T-cell (primary cell): ENCODE results near the gene CASD1. TPM values are rescaled to one million over a fixed set of nuclear protein-coding genes. Genes with fewer than 3 reads are reported as not detected.

Experiments used
- ATAC-seq, 4 experiments: fragments of 200-7000 bp in 3 of 4; fragments of 150-1000 bp in 1 of 4; cut with Tn5 transposase; replicated peaks in 1 of 4; 1 replicate in 3 of 4; 2 replicates in 1 of 4; pipeline ENCODE4 v1.10.0; 2021; ENCODE audit warnings: moderate library complexity in 3 of 4, mild to moderate bottlenecking in 2 of 4, moderate number of reproducible peaks in 1 of 4
- CTCF ChIA-PET, 2 donors: fragments of 300-600 bp; sonication (Branson Sonifier 250); formaldehyde crosslinking; loops; one replicate each; lab custom pipeline; 2022; ENCODE audit warnings: antibody characterized with exemption in 2 of 2; lab: Charles Lee
- POLR2A ChIA-PET, 2 donors: fragments of 300-600 bp; sonication (Branson Sonifier 250); formaldehyde crosslinking; loops; one replicate each; lab custom pipeline; 2022; ENCODE audit warnings: antibody characterized with exemption in 2 of 2; lab: Charles Lee
- DNase-seq, 35 experiments: peaks; one replicate each; pipeline versions ENCODE4 v3.0.0 to v3.0.0-alpha.2; 2013 to 2023
- H3K27ac ChIP-seq: one replicate; pipeline ENCODE4 v1.5.1; 2013; ENCODE audit warnings: low read length
- H3K27me3 ChIP-seq, 2 experiments: replicated peaks in 1 of 2; 1 replicate in 1 of 2; 2 replicates in 1 of 2; pipeline versions ENCODE4 v1.6.1 to v1.7.0; 2013; ENCODE audit warnings: low read length in 1 of 2, mixed read lengths in 1 of 2; ENCODE audit not compliant: control insufficient read depth in 2 of 2, insufficient read depth in 2 of 2; ENCODE audit errors: extremely low read depth in 1 of 2
- H3K36me3 ChIP-seq, 2 donors: 1 replicate in 1 of 2; 2 replicates in 1 of 2; pipeline versions ENCODE4 v1.6.1 to v1.7.0; 2013; ENCODE audit warnings: low read length in 1 of 2; ENCODE audit not compliant: control insufficient read depth in 2 of 2, insufficient read depth in 1 of 2; ENCODE audit errors: extremely low read depth in 1 of 2
- H3K4me1 ChIP-seq, 2 experiments: 1 replicate in 1 of 2; 2 replicates in 1 of 2; pipeline versions ENCODE4 v1.6.1 to v1.7.0; 2013; ENCODE audit warnings: low read length in 2 of 2, mixed read lengths in 1 of 2; ENCODE audit not compliant: insufficient read depth in 2 of 2, control insufficient read depth in 1 of 2; ENCODE audit errors: extremely low read depth in 1 of 2
- H3K4me3 ChIP-seq, 2 donors: 1 replicate in 1 of 2; 2 replicates in 1 of 2; pipeline versions ENCODE4 v1.5.1 to v1.7.0; 2013; ENCODE audit warnings: mild to moderate bottlenecking in 2 of 2, low read length in 1 of 2, moderate library complexity in 1 of 2; ENCODE audit not compliant: control insufficient read depth in 1 of 2; ENCODE audit errors: extremely low read depth in 1 of 2
- H3K9me3 ChIP-seq: 2 replicates; pipeline ENCODE4 v1.7.0; 2013
- H3K27ac Mint-ChIP-seq, 2 donors: one replicate each; pipeline ENCODE4 v1.8.0; 2020 to 2021; ENCODE audit warnings: mild to moderate bottlenecking in 2 of 2, mixed read lengths in 2 of 2
- H3K27me3 Mint-ChIP-seq, 2 donors: one replicate each; pipeline ENCODE4 v1.8.0; 2021 to 2022; ENCODE audit warnings: mixed read lengths in 2 of 2
- H3K36me3 Mint-ChIP-seq: one replicate; pipeline ENCODE4 v1.8.0; 2021; ENCODE audit warnings: mixed read lengths
- H3K4me1 Mint-ChIP-seq, 3 donors: one replicate each; pipeline ENCODE4 v1.8.0; 2020 to 2022; ENCODE audit warnings: mixed read lengths in 3 of 3, mild to moderate bottlenecking in 1 of 3
- H3K4me3 Mint-ChIP-seq, 3 donors: one replicate each; pipeline ENCODE4 v1.8.0; 2020 to 2022; ENCODE audit warnings: mild to moderate bottlenecking in 3 of 3, mixed read lengths in 3 of 3, moderate library complexity in 3 of 3
- H3K9me3 Mint-ChIP-seq, 3 donors: one replicate each; pipeline ENCODE4 v1.8.0; 2020 to 2022; ENCODE audit warnings: mixed read lengths in 3 of 3
- WGBS: methylation state at CpG from one replicate; pipeline ENCODE4 v1.1.5; 2013; ENCODE audit warnings: missing lambda C conversion rate; ENCODE audit not compliant: insufficient coverage; 5-methylcytosine and 5-hydroxymethylcytosine counted together
- total RNA-seq, 35 experiments: library from RNA in 6 of 35; stranded (reverse) in 6 of 35; fragments of 120-200 nt in 1 of 35; gene quantifications; one replicate each; pipeline versions ENCODE4 v1.2.1 to v1.2.4 and lab custom pipeline; 2013 to 2026

Gene CASD1
- total RNA-seq, 5 donors from 2014 or later (not counting 1 experiment from before 2014, with no cell fraction given) = 25.7 to 30.1 (median 28.2) TPM

GRCh38 chr7:94567396-94567795 is 57.8 kb downstream of the CASD1 start:
- H3K9me3 Mint-ChIP-seq = peaks cover 0 to 13% (median 4%) of the 10 kb centered on the region in 3 donors
- Histone ChIP-seq H3K4me1 (no peaks in the 10 kb centered on the region), H3K9me3 (no peaks in the 10 kb centered on the region), H3K27ac (no peak overlapping the region), H3K36me3 (no peaks in the 10 kb centered on the region), H3K27me3 (no peaks in the 10 kb centered on the region), H3K4me3 (no peak overlapping the region)
- no peak overlapping the region for H3K4me3 Mint-ChIP-seq
- H3K4me1 Mint-ChIP-seq = no peaks in the 10 kb centered on the region
- no peak overlapping the region for H3K27ac Mint-ChIP-seq
- ChIA-PET POLR2A (no interaction called here), CTCF (interaction anchor here in 1 of 2 donors (0.5 kb wide), 1 partner anchor 125 kb away, joined by 4 read pairs; no protein-coding TSS in a partner anchor)
- ATAC-seq (no peak), DNase-seq (no peak)
- peaks cover 68% of the 10 kb centered on the region for H3K36me3 Mint-ChIP-seq
- H3K27me3 Mint-ChIP-seq = no peaks in the 10 kb centered on the region

DNA sequence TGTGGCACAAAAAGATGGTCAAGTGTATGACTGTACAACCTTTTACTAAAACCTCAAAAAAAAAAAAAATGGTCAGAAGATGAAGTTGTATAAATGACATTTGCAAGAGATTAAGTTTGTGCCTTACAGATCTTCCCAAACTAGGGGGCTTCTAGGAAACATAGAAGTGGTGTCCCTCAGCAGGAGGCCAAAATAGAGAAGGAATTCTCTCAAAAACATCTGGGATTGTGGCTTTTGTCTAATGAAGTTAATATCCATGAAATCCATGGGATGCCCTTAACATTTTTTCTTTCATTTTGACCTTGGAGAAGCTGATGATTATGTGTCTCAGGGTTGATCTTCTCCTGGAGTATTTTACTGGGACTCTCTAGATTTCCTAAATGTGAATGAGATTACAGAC is 62.2 kb downstream of the CASD1 start:
- ChIA-PET CTCF (no interaction called here), POLR2A (no interaction called here)
- H3K36me3 ChIP-seq = peaks cover 0 to 9% of the 10 kb centered on the region in 2 donors
- no peak overlapping the region for H3K27ac ChIP-seq
- H3K36me3 Mint-ChIP-seq = peaks cover 90% of the 10 kb centered on the region
- DNase-seq (no peak), ATAC-seq (no peak)
- no peaks in the 10 kb centered on the region for H3K27me3 Mint-ChIP-seq
- H3K9me3 ChIP-seq = no peaks in the 10 kb centered on the region
- no peaks in the 10 kb centered on the region for H3K4me1 ChIP-seq
- no peak overlapping the region for H3K4me3 Mint-ChIP-seq
- no peaks in the 10 kb centered on the region for H3K27me3 ChIP-seq
- H3K9me3 Mint-ChIP-seq = peaks cover 18 to 43% (median 26%) of the 10 kb centered on the region in 3 donors
- no peak overlapping the region for H3K4me3 ChIP-seq
- H3K4me1 Mint-ChIP-seq = no peaks in the 10 kb centered on the region
- no peak overlapping the region for H3K27ac Mint-ChIP-seq

DNA sequence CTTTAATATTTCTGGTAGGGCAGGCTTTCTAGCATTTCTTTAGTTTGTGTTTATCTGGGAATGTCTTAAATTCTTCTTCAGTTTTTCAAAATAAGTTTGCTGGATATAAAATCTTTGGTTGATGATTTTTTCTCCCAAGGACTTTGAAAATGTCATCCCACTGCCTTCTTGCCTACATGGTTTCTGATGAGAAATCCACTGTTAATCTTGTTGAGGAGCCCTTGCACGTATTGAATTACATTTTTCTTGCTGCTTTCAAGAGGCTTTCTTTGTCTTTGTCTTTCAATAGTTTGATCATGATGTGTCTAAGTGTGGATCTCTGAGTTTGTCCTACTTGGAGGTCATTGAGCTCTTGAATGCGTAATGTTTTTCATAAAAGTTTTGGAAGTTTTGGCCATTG is 66.0 kb downstream of the CASD1 start:
- no peaks in the 10 kb centered on the region for H3K4me1 Mint-ChIP-seq
- Histone ChIP-seq H3K4me1 (no peaks in the 10 kb centered on the region), H3K9me3 (no peaks in the 10 kb centered on the region), H3K4me3 (no peak overlapping the region), H3K27ac (no peak overlapping the region), H3K36me3 (peaks cover 4 to 16% of the 10 kb centered on the region in 2 donors), H3K27me3 (no peaks in the 10 kb centered on the region)
- CTCF ChIA-PET = no interaction called here
- H3K36me3 Mint-ChIP-seq = peaks cover 94% of the 10 kb centered on the region
- DNase-seq (no peak), ATAC-seq (no peak)
- no peak overlapping the region for H3K4me3 Mint-ChIP-seq
- no peak overlapping the region for H3K27ac Mint-ChIP-seq
- H3K9me3 Mint-ChIP-seq = peaks cover 24 to 36% (median 28%) of the 10 kb centered on the region in 3 donors
- no CpG with 5 or more reads among the region's 2 CpGs for WGBS
- no peaks in the 10 kb centered on the region for H3K27me3 Mint-ChIP-seq
- POLR2A ChIA-PET = no interaction called here

GRCh38 chr7:94576316-94576715 is 66.7 kb downstream of the CASD1 start:
- Mint-ChIP-seq H3K27ac (no peak overlapping the region), H3K36me3 (peaks cover 92% of the 10 kb centered on the region), H3K9me3 (peaks cover 26 to 36% (median 28%) of the 10 kb centered on the region in 3 donors), H3K4me3 (no peak overlapping the region), H3K4me1 (no peaks in the 10 kb centered on the region), H3K27me3 (no peaks in the 10 kb centered on the region)
- no peak overlapping the region for H3K27ac ChIP-seq
- no peak for ATAC-seq
- DNase-seq = no peak
- H3K27me3 ChIP-seq = no peaks in the 10 kb centered on the region
- POLR2A ChIA-PET = no interaction called here
- CTCF ChIA-PET = no interaction called here
- no peaks in the 10 kb centered on the region for H3K9me3 ChIP-seq
- H3K36me3 ChIP-seq = peaks cover 4 to 16% of the 10 kb centered on the region in 2 donors
- H3K4me3 ChIP-seq = no peak overlapping the region
- WGBS = 83% methylated on average over 1 of the region's 2 CpGs
- H3K4me1 ChIP-seq = no peaks in the 10 kb centered on the region

- POLR2A ChIA-PET = interaction anchor here in 1 of 2 donors (0.6 kb wide), 1 partner anchor 79 kb away, joined by 3 read pairs; no protein-coding TSS in a partner anchor
- H3K36me3 Mint-ChIP-seq = peaks cover 87% of the 10 kb centered on the region
These were observed 67.7 kb downstream of the CASD1 start for GRCh38 chr7:94577357-94577756.

GRCh38 chr7:94578614-94579013 is 69.0 kb downstream of the CASD1 start:
- Mint-ChIP-seq H3K4me1 (no peaks in the 10 kb centered on the region), H3K36me3 (peaks cover 77% of the 10 kb centered on the region), H3K4me3 (no peak overlapping the region), H3K27ac (no peak overlapping the region), H3K27me3 (no peaks in the 10 kb centered on the region), H3K9me3 (peaks cover 20 to 23% (median 22%) of the 10 kb centered on the region in 3 donors)
- H3K27ac ChIP-seq = no peak overlapping the region
- DNase-seq = no peak
- ATAC-seq = no peak
- POLR2A ChIA-PET = no interaction called here
- CTCF ChIA-PET = no interaction called here
- H3K36me3 ChIP-seq = peaks cover 4 to 16% of the 10 kb centered on the region in 2 donors
- H3K9me3 ChIP-seq = no peaks in the 10 kb centered on the region
- no peaks in the 10 kb centered on the region for H3K4me1 ChIP-seq
- H3K4me3 ChIP-seq = no peak overlapping the region
- H3K27me3 ChIP-seq = no peaks in the 10 kb centered on the region

More at GRCh38 chr7:94577357-94577756, 67.7 kb downstream of the CASD1 start:
- H3K4me3 ChIP-seq = no peak overlapping the region
- ATAC-seq (no peak), DNase-seq (no peak)
- H3K27ac ChIP-seq = no peak overlapping the region
- H3K27me3 ChIP-seq = no peaks in the 10 kb centered on the region
- Mint-ChIP-seq H3K4me3 (no peak overlapping the region), H3K9me3 (peaks cover 26 to 31% (median 28%) of the 10 kb centered on the region in 3 donors), H3K27me3 (no peaks in the 10 kb centered on the region), H3K27ac (no peak overlapping the region), H3K4me1 (no peaks in the 10 kb centered on the region)
- H3K9me3 ChIP-seq = no peaks in the 10 kb centered on the region
- no CpG with 5 or more reads among the region's 1 CpG for WGBS
- no peaks in the 10 kb centered on the region for H3K4me1 ChIP-seq
- CTCF ChIA-PET = no interaction called here
- peaks cover 4 to 16% of the 10 kb centered on the region in 2 donors for H3K36me3 ChIP-seq

- H3K4me1 ChIP-seq = no peaks in the 10 kb centered on the region
- Mint-ChIP-seq H3K4me3 (no peak overlapping the region), H3K4me1 (no peaks in the 10 kb centered on the region), H3K9me3 (peaks cover 14 to 20% (median 17%) of the 10 kb centered on the region in 3 donors), H3K27ac (no peak overlapping the region), H3K36me3 (peaks cover 75% of the 10 kb centered on the region), H3K27me3 (no peaks in the 10 kb centered on the region)
- no peak for ATAC-seq
- H3K36me3 ChIP-seq = peaks cover 4 to 16% of the 10 kb centered on the region in 2 donors
- no peak for DNase-seq
- ChIA-PET POLR2A (no interaction called here), CTCF (no interaction called here)
- no peaks in the 10 kb centered on the region for H3K27me3 ChIP-seq
- no peak overlapping the region for H3K27ac ChIP-seq
- H3K4me3 ChIP-seq = no peak overlapping the region
- 86% methylated on average over 1 of the region's 2 CpGs for WGBS
- H3K9me3 ChIP-seq = no peaks in the 10 kb centered on the region
These were observed 69.9 kb downstream of the CASD1 start for GRCh38 chr7:94579470-94579869.
